ENCODE results near the gene ECI2.
"Not testable (repeated sequence)": the region's sequence is repeated elsewhere in the genome, so short reads cannot be mapped to it uniquely, and the experiment has no call there.

ECI2 gene

GRCh38 chr6:4153514-4153985, 18.2 kb upstream of the ECI2 start:
- in situ Hi-C loops (cut with MboI; ENCODE audit: low sequenced_read_pairs): loop anchor here (25.0 kb wide), 1 partner anchor 416 kb away; no protein-coding TSS in a partner anchor

GRCh38 chr6:4145083-4145482, 9.7 kb upstream of the ECI2 start:
- in situ Hi-C loops (cut with MboI; ENCODE audit: low sequenced_read_pairs): no loop called here

GRCh38 chr6:4139272-4139671, 3.9 kb upstream of the ECI2 start:
- in situ Hi-C loops (cut with MboI; ENCODE audit: low sequenced_read_pairs): no loop called here

- in situ Hi-C loops (cut with MboI; ENCODE audit: low sequenced_read_pairs): no loop called here
Observed at GRCh38 chr6:4138186-4138585, 2.8 kb upstream of the ECI2 start.

GRCh38 chr6:4136354-4136831, 1.0 kb upstream of the ECI2 start:
- in situ Hi-C loops (cut with MboI; ENCODE audit: low sequenced_read_pairs): no loop called here

- in situ Hi-C loops (cut with MboI; ENCODE audit: low sequenced_read_pairs): no loop called here
Observed at GRCh38 chr6:4135665-4136353, 434 bp upstream of the ECI2 start.

GRCh38 chr6:4133941-4134838, 1.2 kb downstream of the ECI2 start:
- in situ Hi-C loops (cut with MboI; ENCODE audit: low sequenced_read_pairs): no loop called here

GRCh38 chr6:4130357-4130987, 4.9 kb downstream of the ECI2 start:
- in situ Hi-C loops (cut with MboI; ENCODE audit: low sequenced_read_pairs): no loop called here

GRCh38 chr6:4129446-4129845, 5.9 kb downstream of the ECI2 start:
- in situ Hi-C loops (cut with MboI; ENCODE audit: low sequenced_read_pairs): no loop called here

GRCh38 chr6:4128748-4129147, 6.6 kb downstream of the ECI2 start:
- in situ Hi-C loops (cut with MboI; ENCODE audit: low sequenced_read_pairs): no loop called here

GRCh38 chr6:4128072-4128471, 7.3 kb downstream of the ECI2 start:
- in situ Hi-C loops (cut with MboI; ENCODE audit: low sequenced_read_pairs): no loop called here

- in situ Hi-C loops (cut with MboI; ENCODE audit: low sequenced_read_pairs): no loop called here
Observed at GRCh38 chr6:4125933-4126864, 9.2 kb downstream of the ECI2 start.

- in situ Hi-C loops (cut with MboI; ENCODE audit: low sequenced_read_pairs): no loop called here
Observed at GRCh38 chr6:4125500-4125899, 9.9 kb downstream of the ECI2 start.

GRCh38 chr6:4124351-4124750, 11.0 kb downstream of the ECI2 start:
- in situ Hi-C loops (cut with MboI; ENCODE audit: low sequenced_read_pairs): no loop called here

GRCh38 chr6:4115741-4116140, 19.6 kb downstream of the ECI2 start:
- in situ Hi-C loops (cut with MboI; ENCODE audit: low sequenced_read_pairs): no loop called here

GRCh38 chr6:4114123-4114522, 21.3 kb downstream of the ECI2 start:
- in situ Hi-C loops (cut with MboI; ENCODE audit: low sequenced_read_pairs): no loop called here

- in situ Hi-C loops (cut with MboI; ENCODE audit: low sequenced_read_pairs): no loop called here
Observed at GRCh38 chr6:4113649-4114048, 21.7 kb downstream of the ECI2 start.

- in situ Hi-C loops (cut with MboI; ENCODE audit: low sequenced_read_pairs): no loop called here
Observed at GRCh38 chr6:4112366-4112765, 23.0 kb downstream of the ECI2 start.

- in situ Hi-C loops (cut with MboI; ENCODE audit: low sequenced_read_pairs): not testable (repeated sequence)
Observed at GRCh38 chr6:4109363-4109815, 26.0 kb downstream of the ECI2 start.

- in situ Hi-C loops (cut with MboI; ENCODE audit: low sequenced_read_pairs): no loop called here
Observed at GRCh38 chr6:4108561-4109093, 26.7 kb downstream of the ECI2 start.
